Endothelial cell (in vitro differentiated cells): Measurements from ENCODE around the gene VSTM2L. TPM values are rescaled to one million over a fixed set of nuclear protein-coding genes. Genes with fewer than 3 reads are reported as not detected.

ENCODE experiments used
- DNase-seq: peaks from one replicate; pipeline ENCODE4 v3.0.0; 2021; ENCODE audit warnings: low spot score
- H3K27ac Mint-ChIP-seq: one replicate; pipeline ENCODE4 v1.8.0; 2021; ENCODE audit warnings: mixed read lengths, inconsistent platforms; ENCODE audit not compliant: unreplicated experiment
- H3K27me3 Mint-ChIP-seq: one replicate; pipeline ENCODE4 v1.8.0; 2021; ENCODE audit warnings: mild to moderate bottlenecking, moderate library complexity, mixed read lengths, inconsistent platforms; ENCODE audit not compliant: unreplicated experiment
- H3K36me3 Mint-ChIP-seq: one replicate; pipeline ENCODE4 v1.8.0; 2021; ENCODE audit warnings: mild to moderate bottlenecking, low read depth, mixed read lengths, inconsistent platforms; ENCODE audit not compliant: unreplicated experiment
- H3K4me1 Mint-ChIP-seq: one replicate; pipeline ENCODE4 v1.8.0; 2021; ENCODE audit warnings: mild to moderate bottlenecking, mixed read lengths, inconsistent platforms; ENCODE audit not compliant: unreplicated experiment
- H3K4me3 Mint-ChIP-seq: one replicate; pipeline ENCODE4 v1.8.0; 2021; ENCODE audit warnings: mild to moderate bottlenecking, mixed read lengths, inconsistent platforms; ENCODE audit not compliant: unreplicated experiment
- H3K9me3 Mint-ChIP-seq: one replicate; pipeline ENCODE4 v1.8.0; 2021; ENCODE audit warnings: mixed read lengths, inconsistent platforms; ENCODE audit not compliant: unreplicated experiment
- CTCF ChIP-seq: fragments of 200-600 bp; sonication (generic); IDR thresholded peaks from one replicate; pipeline ENCODE4 v1.5.0; 2021; ENCODE audit warnings: antibody characterized with exemption; ENCODE audit not compliant: unreplicated experiment
- total RNA-seq: library from RNA; stranded (reverse); fragmentation: NEBNext Ultra II Directional; extraction: Animal tissue kit (Norgen Biotek cat#: 25700); gene quantifications from one replicate; pipeline ENCODE4 v1.2.1, GENCODE V29; 2021; ENCODE audit not compliant: unreplicated experiment

VSTM2L gene
- total RNA-seq, 1 donor from 2014 or later, result 1.6 TPM

DNA sequence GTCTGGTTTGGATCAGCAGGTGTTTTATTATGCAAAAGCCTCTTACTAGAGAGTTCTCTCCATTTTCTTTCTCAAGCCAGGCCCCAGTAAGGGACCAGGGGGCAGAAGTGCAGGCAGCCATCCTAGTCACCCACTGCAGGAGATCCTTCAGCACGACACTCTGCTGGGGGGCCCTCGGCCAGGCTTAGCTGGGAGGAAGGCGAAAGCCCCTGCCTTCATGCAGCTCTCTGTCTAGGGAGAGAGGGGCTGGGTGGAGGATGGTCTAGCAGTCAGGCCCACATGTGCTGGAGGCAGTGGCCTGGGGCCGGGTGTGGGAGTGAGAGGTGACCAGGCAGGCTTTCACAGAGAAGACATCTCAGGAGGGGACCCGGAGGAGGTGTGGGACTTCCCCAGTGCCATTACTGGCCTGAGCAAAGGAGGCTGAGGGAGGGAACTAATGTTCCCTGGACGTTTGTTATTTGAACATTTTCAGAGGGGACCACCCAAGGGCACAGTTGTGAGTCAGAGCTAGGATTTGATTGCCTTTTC, 33.5 kb upstream of the VSTM2L start:
- DNase-seq, result no peak
- H3K4me3 Mint-ChIP-seq, result no peak overlapping the region
- peaks cover 3% of the 10 kb centered on the region for H3K27me3 Mint-ChIP-seq
- H3K4me1 Mint-ChIP-seq, result no peaks in the 10 kb centered on the region
- H3K27ac Mint-ChIP-seq, result no peak overlapping the region
- H3K36me3 Mint-ChIP-seq, result peaks cover 31% of the 10 kb centered on the region
- TF ChIP-seq CTCF, result no peak
- no peaks in the 10 kb centered on the region for H3K9me3 Mint-ChIP-seq

- peaks cover 30% of the 10 kb centered on the region for H3K36me3 Mint-ChIP-seq
- peak overlapping the region; percentile 9 for H3K4me3 Mint-ChIP-seq
- H3K9me3 Mint-ChIP-seq, result no peaks in the 10 kb centered on the region
- no peak overlapping the region for H3K27ac Mint-ChIP-seq
- no peaks in the 10 kb centered on the region for H3K4me1 Mint-ChIP-seq
- no peak for DNase-seq
- peaks cover 3% of the 10 kb centered on the region for H3K27me3 Mint-ChIP-seq
- no peak for TF ChIP-seq CTCF
Observed at GRCh38 chr20:37870294-37870693, 32.6 kb upstream of the VSTM2L start.

DNA sequence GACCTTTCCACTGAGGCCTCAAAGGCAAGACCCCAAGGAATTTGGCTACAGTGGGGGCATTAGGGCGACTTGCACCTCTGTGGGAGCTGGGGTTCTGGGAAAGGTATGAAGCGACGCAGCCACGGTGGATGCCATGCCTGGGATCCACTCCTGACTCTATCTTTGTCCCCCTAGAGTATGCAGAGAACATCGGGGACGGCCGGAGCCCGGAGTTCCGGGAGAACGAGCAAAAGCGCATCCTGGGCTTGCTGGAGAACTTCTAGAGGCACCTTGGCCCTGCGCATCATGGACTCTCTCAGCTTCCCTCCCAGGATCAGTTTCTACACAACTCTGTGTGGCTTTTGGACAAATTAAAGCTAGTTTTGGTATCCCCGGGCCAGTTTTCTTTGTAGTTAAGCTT, 31.2 kb upstream of the VSTM2L start:
- Mint-ChIP-seq H3K9me3 (no peaks in the 10 kb centered on the region), H3K4me1 (no peaks in the 10 kb centered on the region), H3K4me3 (no peak overlapping the region), H3K27ac (no peak overlapping the region), H3K27me3 (peaks cover 5% of the 10 kb centered on the region), H3K36me3 (peaks cover 37% of the 10 kb centered on the region)
- no peak for DNase-seq
- TF ChIP-seq CTCF, result no peak

DNA sequence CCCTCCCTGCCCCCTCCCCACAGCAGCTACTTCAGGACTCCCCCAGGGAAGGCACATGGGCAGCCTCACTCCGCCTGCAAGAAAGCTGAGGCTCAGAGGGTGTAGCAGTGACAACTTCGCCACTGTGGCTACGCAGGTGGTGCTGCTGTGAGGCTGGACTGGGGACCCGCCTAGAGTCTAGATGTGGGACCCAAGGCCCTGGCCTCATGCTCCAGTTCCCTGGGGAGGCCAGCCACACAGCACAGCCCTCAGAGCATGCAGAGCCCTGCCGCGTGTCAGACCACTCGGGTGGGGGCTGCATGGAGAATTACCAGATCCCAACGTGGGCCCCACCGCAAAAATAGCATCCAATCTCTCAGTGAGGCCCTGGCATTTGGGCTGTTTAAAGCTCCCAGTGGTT, 30.8 kb upstream of the VSTM2L start:
- Mint-ChIP-seq H3K27ac (no peak overlapping the region), H3K36me3 (peaks cover 37% of the 10 kb centered on the region), H3K27me3 (peaks cover 5% of the 10 kb centered on the region), H3K9me3 (no peaks in the 10 kb centered on the region), H3K4me1 (no peaks in the 10 kb centered on the region), H3K4me3 (no peak overlapping the region)
- no peak for TF ChIP-seq CTCF
- DNase-seq, result no peak

GRCh38 chr20:37873884-37874283, 29.0 kb upstream of the VSTM2L start:
- no peak for TF ChIP-seq CTCF
- Mint-ChIP-seq H3K36me3 (peaks cover 36% of the 10 kb centered on the region), H3K27me3 (peaks cover 5% of the 10 kb centered on the region), H3K4me3 (peak overlapping the region; percentile 39), H3K27ac (no peak overlapping the region), H3K9me3 (no peaks in the 10 kb centered on the region), H3K4me1 (no peaks in the 10 kb centered on the region)
- no peak for DNase-seq
